Breast epithelium (tissue), 3 donors: Measurements from ENCODE around the gene LIPJ.

ENCODE experiments used
- CTCF ChIP-seq, 3 donors: fragments of 450-650 bp; IDR thresholded peaks; one replicate each; pipeline ENCODE4 v1.5.1; 2016 to 2017; ENCODE audit warnings: antibody characterized with exemption in 3 of 3, mild to moderate bottlenecking in 3 of 3, moderate library complexity in 3 of 3
- POLR2A ChIP-seq: fragments of 450-650 bp; IDR thresholded peaks from one replicate; pipeline ENCODE4 v1.6.1; 2016; ENCODE audit warnings: antibody characterized with exemption, mild to moderate bottlenecking, moderate library complexity
- POLR2AphosphoS5 ChIP-seq, 3 donors: sonication (generic); formaldehyde crosslinking; IDR thresholded peaks; one replicate each; pipeline ENCODE4 v1.6.1; 2017; ENCODE audit warnings: antibody characterized with exemption in 3 of 3

GRCh38 chr10:88583584-88583957 is 3.0 kb upstream of the LIPJ start:
- TF ChIP-seq CTCF (IDR thresholded peaks at IDR 0.05) (no peak), POLR2AphosphoS5 (IDR thresholded peaks at IDR 0.05) (no peak), POLR2A (no peak)
